Urothelium cell line (cell line): Measurements from ENCODE around the gene ANXA6.

ENCODE experiments used
- DNase-seq: peaks from one replicate; pipeline ENCODE4 v3.0.0; 2011; ENCODE audit warnings: low spot score, mixed read lengths
- FAIRE-seq: peaks from 2 replicates; lab custom pipeline; 2011; peaks lifted over from hg19 to GRCh38; lab: Jason Lieb, UNC

The ANXA6 gene

DNA sequence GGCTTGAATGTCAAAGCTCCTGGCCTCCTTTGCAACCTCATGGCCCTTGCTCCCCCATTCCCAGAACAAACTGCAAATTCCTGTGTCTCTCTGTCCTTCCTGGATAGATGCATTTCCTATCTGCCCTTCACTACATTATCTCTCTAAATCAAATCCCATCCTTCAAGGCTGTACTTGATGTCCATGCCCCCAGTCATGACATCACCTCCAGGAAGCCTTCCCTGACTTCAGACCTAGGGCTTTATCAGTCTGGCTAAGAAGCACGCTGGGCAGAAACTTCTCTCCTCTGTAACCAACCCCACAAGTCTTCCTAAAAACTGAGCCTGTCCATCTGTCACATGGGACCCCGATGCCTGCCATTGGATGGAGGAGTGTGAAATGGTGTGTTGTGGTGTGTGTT, 51.1 kb downstream of the ANXA6 start:
- DNase-seq (no peak), FAIRE-seq (no peak)

DNA sequence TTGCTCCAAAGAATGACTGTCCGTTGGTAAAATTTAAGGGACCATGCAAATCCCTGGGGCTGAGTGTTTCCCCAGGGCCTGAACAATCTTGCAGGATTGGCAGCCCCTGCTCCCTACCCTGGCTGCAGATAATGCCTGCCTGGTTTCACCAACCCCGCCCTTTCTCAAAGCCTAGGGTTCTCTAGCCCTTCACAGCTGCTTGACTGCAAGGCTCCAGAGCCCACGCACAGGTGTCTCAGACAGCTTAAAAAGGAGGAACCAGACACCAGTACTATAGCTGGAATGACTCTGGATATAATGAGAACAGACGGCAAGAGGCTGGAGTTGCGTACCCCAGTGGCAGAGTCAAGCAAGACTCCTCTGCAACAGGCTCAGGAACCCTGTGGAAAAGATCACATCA, 51.5 kb downstream of the ANXA6 start:
- FAIRE-seq (no peak), DNase-seq (no peak)

DNA sequence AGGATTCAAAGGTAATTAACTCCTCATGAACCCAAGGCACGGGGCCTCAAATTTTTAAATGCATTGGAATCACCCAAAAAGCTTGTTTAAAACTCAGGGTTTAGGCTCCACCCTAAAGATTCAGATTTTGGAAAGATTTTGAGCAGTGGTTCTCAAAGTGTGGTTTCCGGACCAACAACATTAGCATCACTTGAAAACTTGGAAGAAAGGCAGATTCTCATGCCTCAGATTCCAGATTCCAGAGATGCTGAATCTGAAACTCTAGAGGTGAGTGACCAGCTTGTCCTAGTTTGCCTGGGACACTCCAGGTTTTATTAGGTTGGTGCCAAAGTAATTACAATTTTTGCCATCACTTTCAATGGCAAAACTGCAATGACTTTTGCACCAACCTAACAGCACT, 52.0 kb downstream of the ANXA6 start:
- FAIRE-seq = no peak
- DNase-seq = no peak

DNA sequence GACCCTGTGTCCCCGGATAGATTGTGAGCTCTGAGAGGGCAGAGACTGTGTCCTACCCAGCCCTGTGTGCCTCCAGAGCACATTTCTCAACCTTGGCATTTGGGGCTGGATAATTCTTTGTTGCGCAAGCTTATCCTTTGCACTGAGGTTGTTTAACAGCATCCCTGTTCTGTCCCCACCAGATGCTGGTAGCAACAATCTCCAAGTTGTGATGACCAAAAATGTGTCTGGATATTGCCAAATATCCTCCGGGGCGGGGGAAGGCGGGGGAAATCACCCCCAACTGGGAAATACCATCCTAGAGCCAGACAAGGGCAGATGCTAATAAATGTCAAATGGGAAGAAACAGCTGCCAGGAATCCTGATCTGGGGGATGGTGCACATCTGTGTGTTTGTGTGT, 52.8 kb downstream of the ANXA6 start:
- no peak for FAIRE-seq
- DNase-seq = no peak

DNA sequence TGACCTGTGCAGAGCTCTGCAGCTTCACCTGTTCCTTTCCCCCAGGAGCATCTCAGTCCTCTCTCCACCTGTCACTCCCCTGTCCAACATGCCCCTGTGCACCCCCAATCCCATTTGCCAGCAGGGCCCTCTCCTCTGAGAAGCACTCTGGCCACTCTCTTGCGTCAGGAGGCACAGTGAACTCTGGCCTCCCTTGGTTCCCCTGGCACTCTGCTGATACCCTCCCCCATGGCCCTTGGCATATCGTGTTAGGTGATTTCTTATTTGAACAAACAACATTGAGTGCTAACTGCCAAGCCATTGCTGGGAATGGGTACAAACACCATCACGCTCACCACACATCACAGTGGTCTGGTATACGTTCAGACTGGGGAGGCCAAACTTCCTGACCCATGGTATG, 55.8 kb downstream of the ANXA6 start:
- no peak for DNase-seq

DNA sequence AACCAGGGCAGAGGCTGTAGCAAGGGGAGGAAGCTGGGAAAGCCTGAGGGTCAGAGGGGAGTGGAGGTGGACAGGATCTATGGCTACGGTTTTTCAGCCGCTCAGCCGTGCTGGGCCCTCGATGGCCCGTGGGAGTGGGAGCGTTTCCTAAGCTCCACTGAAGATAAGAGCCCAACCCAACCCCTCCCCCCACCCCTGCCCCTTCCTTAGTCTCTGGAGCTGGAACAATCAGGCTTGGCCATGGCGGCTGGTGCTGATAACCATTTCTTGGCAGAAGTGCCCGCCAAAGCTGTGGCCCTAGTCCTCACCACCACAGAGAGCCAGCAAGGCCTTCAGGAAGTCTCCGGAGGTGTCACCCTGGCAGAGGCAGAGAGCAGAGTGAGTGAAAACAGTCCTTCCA, 56.4 kb downstream of the ANXA6 start:
- no peak for FAIRE-seq
- DNase-seq = no peak

More for the DNA sequence above, 55.8 kb downstream of the ANXA6 start:
- no peak for FAIRE-seq

DNA sequence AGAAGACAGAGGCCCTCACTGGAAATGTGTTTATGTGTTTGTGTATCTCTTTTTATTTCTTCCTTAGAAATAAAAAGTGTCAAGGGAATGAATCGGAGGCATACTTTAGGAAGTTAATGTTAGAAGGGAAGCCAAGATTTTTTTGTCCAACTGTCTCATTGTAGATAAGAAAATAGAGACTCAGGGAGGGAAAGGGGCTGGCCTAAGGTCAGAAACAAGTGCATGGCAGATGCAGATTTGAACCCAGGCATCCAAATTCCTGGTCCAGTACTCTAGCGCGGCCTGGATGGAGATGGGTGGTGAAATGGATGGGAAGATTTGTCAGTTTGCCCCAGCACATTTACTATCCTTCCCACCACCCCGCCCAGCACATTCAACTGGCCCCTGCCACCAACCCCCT, 56.9 kb downstream of the ANXA6 start:
- FAIRE-seq (no peak), DNase-seq (no peak)

DNA sequence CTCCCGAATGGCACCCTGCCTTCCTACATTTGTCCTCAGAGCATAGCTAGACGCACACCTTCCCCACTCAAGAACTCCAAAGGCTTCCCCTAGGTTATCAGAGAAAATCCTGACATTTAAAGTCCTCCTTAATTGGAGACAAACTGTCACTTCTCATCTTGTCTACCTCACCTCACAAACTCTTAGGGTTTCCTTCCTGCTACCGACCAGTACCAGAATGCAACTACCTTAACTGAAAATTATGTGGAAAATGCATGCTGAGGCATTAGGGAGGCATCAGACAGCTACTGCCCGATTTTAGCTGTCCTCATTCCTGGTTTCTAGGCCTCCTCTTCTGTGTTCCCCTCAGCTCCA, 58.8 kb downstream of the ANXA6 start:
- no peak for FAIRE-seq
- DNase-seq = no peak

DNA sequence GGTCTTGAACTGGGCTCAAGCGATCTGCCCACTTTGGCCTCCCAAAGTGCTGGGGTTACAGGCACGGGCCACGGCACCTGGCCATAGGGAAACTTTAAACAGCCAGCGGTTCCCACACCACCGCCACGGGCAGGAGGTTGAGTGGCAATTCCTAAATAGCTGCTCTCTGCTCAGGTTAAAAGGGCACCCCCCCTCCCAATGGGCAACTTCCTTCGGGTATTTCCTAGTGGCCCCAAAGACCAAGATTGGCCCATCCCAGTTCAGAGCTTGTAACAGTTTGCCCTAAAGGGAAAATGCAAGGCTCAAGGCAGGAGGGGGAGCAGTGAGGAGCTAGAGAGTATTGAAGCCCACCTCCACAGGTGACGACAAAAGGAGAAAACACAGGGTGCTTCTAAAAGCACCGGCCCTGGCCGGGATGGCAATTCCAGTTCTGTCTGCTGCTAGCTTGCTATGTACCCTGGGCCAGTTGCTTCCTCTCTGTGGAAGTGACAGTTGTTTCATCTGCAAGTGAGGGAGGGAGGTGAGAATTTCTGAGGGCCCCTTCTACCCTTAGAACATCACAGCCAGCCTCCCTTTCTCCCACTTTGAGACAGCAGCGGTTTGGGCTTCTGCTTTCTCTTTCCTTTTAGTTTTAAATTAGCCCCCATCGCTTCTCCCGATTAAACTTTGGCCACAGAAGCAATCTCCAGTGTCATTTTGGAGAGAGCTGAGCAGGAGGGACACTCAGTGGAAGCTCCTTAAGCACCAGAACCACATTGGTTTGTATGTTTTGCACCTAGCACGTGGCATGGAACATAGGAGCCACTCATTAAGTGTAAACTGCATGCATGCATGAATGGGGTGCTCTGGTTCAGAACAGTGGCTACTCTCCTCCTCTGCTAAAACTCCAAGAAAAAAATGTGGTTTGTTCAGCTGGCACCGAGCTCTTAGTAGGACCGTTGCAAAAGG, 59.5 kb downstream of the ANXA6 start:
- DNase-seq (no peak), FAIRE-seq (no peak)

DNA sequence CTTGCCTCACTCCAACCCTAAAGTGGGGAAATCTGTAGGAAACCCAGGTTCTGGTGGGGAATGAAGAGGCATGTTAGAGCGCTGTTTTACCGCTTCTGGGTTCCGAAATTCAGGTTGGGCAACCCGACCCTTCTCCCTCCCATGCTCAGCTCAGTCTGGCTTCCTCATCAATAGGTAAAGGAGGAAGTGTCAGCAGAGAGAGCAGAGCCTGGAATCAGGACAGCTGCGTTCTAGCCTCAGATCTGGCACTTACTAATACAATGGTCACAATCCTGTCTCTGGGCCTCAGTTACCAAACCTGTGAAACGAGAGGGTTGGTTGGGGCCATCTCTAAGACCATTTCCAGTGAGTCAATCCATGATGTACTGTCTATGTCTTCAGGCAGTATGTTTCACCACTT, 60.5 kb downstream of the ANXA6 start:
- FAIRE-seq = no peak
- no peak for DNase-seq

DNA sequence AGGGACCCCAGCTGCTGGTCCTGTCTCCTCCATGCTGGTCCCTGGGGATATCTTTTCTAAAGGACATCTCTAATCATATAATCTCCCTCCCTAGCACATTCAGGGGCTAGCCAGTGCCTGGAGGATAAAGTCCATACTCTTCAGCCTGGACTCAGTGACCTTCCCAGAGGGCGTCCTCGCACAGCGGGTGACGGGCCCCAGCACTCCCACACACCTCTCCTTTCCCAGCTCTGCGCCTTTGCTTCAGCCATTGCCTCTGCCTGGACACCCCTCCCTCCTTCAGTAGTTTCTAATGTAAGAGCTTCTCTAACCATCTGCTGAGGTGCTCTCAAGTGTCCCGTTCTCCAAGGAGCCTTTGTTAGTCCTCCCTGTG, 61.6 kb downstream of the ANXA6 start:
- DNase-seq (no peak), FAIRE-seq (no peak)

DNA sequence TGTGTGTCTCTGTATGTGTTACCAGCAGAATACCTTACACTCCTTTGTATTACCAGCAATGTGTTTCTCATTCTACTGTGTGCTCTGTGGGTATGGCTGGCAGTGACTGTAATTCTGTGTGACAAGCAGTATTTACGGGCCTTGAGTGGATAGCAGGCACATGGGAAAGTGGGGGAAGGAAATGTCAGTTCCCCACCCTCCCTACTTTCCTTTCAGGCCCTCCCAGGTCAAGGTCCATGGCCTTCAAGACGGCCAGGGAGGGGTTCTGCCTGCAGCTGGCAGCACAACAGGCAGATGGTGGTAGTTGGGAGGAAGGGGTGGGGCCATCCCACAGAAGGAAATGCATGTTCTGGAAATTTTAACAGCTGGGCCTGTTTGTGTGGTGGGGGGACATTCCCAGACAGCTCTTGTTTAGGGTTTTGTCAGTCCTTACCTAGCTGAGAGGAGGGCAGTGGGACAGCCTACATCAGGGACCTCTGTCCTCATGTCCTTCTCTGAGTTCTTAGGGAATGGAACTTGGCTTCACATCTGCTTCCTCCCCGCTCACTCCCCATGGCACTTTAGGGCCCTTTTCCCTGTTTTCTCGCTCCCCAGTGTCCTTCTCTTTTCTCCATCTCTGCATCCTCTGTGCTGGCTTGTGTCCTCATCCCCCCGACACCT, 62.1 kb downstream of the ANXA6 start:
- no peak for DNase-seq
- FAIRE-seq = no peak

DNA sequence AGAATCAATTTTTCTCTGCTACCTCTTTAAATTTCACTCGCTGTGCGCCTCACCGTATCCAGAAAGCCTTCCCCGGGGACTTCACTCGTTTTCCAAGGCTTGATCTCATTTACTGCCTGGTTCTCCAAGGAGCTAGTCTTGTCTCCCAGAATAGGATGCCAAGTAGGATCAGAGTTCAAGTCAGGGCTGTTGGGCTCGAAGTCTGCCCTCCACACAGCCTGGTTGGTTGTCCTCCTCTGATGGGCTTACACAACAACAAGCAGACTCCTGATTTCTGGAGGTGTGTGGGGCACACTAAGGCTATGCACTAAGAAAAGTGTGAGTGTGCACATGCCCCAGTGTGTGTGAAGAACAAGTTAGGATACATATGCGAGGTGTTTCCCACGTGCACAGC, 62.7 kb downstream of the ANXA6 start:
- no peak for FAIRE-seq

DNA sequence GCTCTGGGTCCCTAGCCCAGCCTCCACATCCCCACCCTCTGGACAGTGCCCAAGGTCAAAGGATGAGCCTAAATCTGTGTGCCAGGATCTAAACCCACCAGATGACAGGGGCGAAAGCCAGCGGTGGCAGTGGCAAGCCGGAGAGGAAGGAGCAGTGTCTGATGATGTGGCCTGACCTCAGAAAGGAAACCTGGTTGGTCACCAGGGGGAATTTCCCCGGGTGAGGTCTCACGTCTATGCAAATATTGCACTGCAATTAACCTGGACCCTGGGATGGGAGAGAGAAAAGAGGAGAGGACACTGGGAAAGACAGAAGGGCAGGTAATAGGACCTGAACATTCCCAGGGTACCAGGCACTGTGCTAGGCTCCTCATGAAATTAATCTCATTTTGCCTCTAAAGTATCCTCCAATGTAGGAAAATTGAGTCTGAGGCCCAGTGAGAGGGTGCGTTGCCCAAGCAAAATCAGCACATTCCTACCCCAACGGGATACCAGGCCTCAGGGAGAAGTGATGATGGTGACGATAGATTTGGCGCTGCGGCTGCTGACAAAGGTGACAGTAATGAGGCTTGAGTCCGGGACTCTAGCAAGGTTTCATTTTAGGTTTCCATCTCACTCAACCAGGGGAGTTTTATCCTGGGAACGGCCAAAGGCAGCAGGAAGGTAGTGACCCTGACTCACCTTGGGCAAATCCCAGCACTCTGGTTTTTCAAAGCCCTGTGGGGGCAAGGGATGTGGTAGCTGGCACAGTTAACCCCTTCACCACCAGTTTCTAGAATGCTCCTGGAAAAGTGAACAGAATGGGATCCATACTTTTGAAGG, 63.3 kb downstream of the ANXA6 start:
- FAIRE-seq (no peak), DNase-seq (no peak)

More for the DNA sequence above, 62.7 kb downstream of the ANXA6 start:
- no peak for DNase-seq

DNA sequence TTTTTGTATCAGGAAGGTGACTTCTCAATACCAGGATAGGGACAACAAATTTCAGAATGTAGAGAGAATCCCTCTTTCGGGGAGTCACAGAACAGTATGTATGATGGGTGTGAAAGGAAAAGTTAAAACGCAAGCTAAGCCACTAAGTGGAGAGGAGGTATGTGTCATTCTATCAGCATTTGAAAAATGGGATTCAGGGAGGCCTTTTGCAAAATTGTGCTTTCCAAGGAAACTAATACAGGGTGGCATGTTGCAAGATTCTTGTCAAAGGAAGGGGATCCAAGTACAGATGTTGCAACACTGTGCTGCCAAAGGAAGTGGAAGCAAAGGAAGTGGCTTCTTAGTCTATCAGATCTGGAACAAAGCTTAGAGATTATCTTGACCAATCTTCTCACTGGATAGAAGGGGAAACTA, 64.1 kb downstream of the ANXA6 start:
- no peak for FAIRE-seq
- DNase-seq = peak; percentile 47

DNA sequence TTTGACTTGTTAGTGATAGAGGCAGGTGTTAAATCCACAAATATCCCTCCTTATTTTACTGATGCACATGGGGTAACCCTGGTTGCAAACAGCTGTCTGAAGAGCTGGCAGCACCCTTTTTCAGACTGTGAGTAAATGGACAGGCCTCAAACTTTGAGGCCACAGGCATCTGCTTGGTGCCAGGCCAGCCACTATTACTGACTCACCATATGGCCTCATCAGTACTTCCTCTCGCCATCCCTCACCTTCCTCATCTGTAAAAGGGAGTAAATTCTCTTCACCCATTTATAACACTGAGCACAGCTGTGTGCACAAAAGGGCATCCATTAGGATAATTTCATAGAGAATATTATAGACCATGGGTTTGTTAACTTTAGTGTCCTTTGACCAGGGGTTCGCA, 64.8 kb downstream of the ANXA6 start:
- DNase-seq (peak; percentile 77), FAIRE-seq (no peak)

DNA sequence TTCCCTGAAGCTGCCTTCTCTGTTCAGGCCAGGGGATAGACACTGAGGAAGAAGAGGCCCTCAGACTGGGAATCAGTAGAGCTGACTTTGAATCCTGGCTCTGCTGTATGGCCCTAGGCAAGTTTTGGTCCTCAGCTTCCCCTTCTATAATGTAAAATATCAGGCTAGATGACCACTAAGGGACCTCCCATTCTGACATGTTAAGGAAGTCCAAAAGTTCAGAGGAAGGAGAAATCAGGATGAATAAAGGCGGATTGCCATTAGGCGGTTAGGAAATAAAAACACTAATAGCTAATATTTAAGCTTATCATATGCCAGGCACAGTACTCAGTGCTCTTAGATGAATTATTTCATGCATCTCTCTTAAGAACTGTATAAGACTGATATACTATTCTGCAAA, 67.9 kb downstream of the ANXA6 start:
- FAIRE-seq = no peak
- no peak for DNase-seq

DNA sequence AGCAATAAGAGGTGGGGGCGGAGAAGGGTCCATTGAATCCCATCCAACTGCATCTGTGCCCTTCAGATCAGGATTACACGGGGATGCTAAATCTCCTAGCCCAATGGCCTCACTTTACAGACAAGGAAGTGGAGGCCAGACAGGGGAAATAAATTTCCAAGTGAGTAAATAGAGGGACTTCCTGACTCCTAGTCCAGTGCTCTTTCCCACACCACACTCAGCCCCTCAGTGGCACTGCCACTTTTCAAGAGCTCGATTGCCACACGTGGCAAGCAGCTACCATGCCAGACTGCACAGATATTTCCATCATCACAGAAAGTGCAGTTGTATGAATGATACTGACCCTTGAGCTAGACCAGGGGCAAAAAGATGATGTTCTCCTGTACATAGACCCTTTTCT, 68.6 kb downstream of the ANXA6 start:
- no peak for FAIRE-seq
- DNase-seq = no peak

DNA sequence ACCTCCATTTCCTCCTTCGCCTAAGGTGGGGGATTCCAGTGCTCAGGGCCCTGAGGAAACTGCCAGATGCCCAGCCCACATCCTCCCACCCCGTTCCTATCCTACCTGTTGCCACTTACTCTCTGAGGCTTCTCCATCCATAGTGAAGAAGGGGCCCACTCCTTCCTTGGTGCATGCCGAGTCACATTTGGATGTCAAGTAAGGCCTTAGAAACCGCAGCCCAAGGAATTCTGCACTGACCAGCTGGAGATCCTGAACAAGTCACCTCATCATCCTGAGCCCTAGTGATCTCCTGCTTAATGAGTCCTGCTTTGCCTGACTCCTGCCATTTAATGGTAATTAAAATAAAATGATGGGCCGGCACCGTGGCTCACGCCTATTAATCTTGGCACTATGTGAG, 70.1 kb downstream of the ANXA6 start:
- no peak for DNase-seq
- FAIRE-seq = no peak

DNA sequence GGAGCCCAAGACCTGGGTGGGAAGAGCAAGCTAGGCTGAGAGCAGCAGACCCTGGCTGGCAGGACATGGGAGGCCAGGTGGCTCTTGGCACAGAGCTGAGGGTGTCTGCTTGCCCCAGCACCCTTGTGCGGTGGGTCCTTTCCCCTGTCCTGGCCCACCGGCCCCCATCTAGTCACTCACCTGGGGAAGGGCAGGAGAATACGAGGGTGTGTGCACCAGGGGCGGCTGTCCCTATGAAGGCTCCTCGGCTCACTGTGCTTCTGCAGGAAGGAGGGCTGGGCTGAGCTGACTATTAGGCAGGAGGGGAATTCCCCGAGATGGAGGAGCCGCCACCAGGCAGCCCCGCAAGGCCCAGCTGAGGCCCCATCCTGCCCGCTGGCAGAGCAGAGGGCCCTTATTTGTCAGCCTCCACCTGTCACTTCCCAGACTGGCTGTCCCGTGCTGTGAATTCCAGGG, 70.6 kb downstream of the ANXA6 start:
- FAIRE-seq (no peak), DNase-seq (no peak)

DNA sequence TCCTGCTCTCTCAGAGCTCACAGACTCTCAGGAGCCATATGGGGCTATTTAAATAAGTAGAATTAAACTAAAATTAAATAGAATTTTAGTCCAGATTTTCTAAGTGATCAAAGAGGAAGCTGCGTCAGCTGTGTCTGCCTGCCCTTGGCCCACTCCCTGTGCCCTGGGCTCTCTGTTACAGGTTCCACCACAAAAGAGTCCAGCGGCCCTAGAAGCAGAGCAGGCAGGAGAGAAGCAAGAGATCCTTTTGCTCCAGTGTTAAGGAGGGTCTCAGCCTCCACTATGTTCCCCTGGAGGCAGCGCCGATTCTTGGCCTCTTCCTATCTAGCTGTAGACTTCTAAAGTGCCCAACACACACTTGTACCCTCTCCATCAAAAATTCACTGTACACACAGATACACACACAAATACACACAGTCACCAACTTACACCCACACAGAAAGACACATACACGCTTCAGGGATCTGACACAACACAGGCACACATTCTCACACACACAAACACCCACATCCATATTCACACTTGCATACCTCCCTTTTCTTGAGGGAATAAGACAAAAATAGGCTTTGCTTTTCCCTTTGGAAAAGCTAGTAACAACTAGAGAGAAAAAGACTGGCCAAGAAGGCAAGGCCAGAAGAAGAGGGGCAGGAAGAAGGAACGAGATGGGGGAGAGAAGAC, 71.2 kb downstream of the ANXA6 start:
- FAIRE-seq (no peak), DNase-seq (no peak)
